Astrocyte (in vitro differentiated cells and primary cell): ENCODE results near the gene C6orf47.

Experiments used
- EZH2 ChIP-seq: IDR thresholded peaks from 2 replicates; pipeline ENCODE4 v1.6.1; 2012; ENCODE audit warnings: mild to moderate bottlenecking, low read length, inconsistent platforms; ENCODE audit not compliant: insufficient read depth
- TF ChIP-seq, protein P1 (sequence below): IDR thresholded peaks from 2 replicates; pipeline ENCODE4 v1.5.1; 2011; ENCODE audit warnings: low read depth, mild to moderate bottlenecking, inconsistent platforms, low read length, moderate library complexity; ENCODE audit not compliant: insufficient read depth

DNA sequence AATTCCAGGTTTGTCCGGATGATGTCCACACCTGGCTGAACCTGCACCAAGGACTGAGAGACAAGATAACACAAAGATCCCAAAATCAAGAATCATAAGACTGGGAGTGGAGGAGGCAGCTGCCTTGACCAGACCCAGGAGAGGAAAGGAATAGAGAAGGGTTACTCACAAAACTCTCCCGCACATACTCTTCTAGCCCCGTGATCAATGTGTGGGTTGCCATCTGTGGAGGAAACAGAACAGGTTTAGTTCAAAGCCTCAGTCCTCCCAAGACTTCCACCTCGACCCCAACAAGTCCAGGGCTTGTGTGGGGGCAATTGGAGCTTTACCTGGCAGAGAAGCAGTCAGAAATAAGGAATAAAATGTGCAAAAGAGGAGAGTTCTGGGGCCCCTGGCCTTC lies 19.2 kb downstream of the C6orf47 start:
- TF ChIP-seq, protein P1, sequence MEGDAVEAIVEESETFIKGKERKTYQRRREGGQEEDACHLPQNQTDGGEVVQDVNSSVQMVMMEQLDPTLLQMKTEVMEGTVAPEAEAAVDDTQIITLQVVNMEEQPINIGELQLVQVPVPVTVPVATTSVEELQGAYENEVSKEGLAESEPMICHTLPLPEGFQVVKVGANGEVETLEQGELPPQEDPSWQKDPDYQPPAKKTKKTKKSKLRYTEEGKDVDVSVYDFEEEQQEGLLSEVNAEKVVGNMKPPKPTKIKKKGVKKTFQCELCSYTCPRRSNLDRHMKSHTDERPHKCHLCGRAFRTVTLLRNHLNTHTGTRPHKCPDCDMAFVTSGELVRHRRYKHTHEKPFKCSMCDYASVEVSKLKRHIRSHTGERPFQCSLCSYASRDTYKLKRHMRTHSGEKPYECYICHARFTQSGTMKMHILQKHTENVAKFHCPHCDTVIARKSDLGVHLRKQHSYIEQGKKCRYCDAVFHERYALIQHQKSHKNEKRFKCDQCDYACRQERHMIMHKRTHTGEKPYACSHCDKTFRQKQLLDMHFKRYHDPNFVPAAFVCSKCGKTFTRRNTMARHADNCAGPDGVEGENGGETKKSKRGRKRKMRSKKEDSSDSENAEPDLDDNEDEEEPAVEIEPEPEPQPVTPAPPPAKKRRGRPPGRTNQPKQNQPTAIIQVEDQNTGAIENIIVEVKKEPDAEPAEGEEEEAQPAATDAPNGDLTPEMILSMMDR: no peak
- no peak for TF ChIP-seq EZH2
